GM18909 (cell line): Measurements from ENCODE around the gene TSHZ1.

ENCODE experiments used
- ATAC-seq: cut with Tn5 transposase; IDR thresholded peaks from one replicate; pipeline ENCODE4 v1.9.1; 2021; ENCODE audit warnings: mild to moderate bottlenecking; ENCODE audit not compliant: unreplicated experiment, poor library complexity

TSHZ1 gene

DNA sequence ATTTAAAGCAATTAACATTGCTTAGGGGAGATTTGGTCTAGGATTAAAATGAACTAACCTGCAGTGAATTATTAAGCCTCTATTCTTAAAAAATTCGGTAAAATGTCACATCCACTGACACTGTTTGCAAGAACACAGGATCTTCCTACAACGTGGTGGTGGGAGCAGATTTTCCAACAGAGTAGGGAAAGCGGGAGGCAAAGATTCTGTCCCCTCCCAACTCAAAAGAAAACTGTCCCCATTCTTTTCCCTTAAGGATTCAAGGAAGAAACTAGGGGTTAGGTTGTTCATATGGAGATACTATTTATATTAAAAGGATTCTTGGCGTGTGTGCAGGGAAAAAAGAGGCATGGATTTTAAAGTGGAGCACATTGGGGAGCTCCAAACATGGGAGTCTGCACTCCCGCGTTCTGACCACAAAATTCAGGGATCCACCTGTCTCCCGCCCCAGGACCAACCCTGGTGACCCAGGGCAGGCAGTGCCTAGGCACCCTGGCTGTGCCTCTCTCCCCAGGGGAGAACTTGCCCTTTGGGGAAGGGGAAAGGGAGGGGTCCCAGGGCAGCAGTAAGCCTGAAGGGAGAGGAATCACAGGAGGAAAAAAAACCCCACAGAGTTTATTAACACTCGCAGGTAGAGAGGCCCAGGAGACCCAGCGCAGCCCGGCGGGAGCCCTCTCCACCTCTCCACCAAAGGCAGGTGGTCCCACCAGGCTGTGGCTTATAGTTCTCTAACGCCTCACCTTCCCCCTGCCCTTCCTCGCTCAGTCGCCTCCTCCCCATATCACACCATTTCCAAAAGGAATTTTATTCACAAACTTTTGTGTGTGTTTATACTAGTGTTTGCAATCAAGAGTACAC is 3.9 kb upstream of the TSHZ1 start:
- ATAC-seq, result no peak

DNA sequence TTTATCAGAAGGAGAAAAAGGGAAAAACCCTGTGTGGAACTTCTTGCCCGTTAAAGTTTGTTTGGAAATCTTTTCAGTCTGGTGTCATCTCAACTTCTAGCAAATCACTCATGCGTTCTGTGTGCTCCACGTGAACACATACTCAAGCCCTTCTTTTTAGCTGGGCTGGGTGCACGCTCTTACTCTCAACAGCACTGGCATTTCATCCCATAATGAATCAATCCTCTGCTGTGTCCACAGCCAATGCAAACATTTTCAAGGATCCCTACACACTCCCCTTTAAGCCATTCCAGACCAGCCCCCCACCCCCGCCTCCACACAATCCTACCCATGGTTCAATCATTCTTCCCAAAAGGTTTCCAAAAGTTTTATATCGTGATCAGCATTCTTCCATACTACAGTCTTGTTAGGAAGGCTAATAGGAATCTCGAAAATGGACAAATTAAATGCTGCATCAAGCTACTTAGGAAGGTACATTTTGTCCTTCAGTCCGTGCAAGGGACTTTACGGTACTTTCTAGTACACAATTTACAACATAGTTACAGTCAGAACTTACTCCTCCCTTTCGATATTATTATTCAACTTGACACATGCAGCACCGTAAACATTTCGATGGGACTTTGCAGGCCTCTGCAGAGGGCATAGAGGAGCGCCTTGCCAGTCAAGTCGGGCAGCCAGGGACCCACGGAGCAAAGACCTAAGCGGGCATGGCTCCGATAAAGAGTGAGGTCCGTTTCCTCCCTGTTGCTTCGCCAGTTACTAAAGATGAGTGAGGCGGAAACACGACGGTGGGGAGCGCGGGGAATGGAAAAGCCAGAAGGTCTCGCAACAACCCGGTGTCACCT is 3.1 kb upstream of the TSHZ1 start:
- ATAC-seq, result no peak

DNA sequence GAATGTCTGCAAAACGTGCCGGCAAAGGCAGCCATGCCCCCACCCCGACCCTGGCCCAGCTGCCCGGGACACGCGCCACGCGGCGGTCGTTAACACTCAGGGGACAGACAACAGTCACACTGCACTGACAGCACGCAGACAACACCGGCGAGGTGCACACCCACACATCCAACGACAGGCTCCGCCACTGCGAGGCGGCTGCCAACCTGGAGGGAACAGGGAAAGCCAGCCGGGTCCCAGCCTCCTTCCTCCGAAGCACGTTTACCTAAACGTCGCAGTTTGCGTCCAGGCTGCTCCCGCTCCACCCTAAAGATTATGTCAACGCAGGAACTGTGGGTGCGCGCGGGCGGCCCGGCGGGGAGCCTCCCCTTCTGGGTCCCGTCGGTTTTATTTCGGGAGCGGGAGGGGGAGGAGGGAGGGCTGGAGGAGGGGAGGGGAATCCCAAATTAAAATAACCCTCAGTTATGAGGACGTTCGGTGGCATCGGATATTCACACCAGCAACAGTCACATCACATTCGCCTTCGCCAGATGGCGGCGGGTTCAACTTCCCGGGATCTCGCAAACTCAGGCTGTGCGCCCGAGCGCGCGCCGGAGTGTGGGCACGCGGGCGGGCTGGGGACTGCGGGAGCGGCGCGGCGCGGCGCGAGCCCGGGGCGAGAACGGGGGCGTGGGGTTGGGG is 2.3 kb upstream of the TSHZ1 start:
- peak; percentile 17 for ATAC-seq

DNA sequence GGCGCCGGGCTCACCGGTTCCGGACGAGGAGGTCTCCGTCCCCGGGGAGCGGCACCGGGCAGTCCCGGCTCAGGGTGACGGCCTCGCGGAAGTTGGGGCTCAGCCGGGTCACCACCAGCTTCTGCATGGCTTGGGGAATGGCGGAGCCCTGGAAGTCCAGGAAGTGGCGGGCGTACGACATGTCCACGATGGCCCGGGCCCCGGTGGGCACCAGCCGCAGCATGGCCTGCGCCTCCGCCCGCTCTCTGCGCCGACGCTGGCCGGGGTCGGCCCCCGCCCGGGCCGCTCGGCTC is 1.8 kb upstream of the TSHZ1 start:
- peak; percentile 18 for ATAC-seq

DNA sequence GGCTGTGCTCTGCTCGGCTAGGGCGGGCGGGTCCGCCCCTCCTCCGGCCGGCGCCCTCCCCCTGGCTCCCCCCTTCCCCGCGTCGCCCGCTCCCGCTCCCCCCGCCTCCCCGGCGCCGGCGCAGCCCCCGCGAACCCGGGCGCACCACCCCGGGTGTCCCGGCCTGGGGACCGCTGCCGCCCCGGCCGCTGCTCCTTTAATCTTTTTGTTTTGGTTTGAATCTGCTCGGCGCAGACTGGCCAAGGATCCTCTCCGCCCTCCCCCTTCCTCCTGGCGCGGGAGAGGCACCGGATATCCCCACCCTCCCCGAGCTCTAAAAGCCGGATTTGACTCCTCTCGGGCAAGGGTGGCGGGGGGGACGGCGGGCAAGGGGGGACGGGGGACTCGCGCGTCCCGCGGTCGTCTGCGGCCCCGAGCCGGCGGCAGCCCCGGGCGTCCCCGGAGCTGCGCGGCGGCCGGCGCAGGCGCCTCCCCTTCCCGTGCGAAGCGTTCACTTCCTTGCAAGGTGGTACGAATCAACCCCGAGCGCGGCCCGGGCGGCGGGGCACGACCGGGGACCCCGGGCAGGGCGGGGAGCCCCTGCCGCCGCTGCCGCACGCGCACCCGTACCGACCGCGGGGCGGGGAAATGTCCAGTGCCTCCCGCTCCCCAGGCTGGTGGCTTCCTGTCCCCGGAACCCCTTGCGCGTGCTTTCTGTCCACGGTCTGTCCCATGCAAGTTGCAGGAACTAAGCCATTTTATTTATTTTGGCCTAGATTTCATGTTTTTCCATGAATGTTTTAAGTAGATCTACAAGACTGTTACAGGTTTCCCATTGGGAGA is 1.3 kb upstream of the TSHZ1 start, which contains the start of gene PTGR3:
PTGR3 (minus strand) TSS at position 11 of the 822 bp plus-strand sequence. CDS start 81 bp downstream, outside the sequence.
- peak; percentile 58 for ATAC-seq

DNA sequence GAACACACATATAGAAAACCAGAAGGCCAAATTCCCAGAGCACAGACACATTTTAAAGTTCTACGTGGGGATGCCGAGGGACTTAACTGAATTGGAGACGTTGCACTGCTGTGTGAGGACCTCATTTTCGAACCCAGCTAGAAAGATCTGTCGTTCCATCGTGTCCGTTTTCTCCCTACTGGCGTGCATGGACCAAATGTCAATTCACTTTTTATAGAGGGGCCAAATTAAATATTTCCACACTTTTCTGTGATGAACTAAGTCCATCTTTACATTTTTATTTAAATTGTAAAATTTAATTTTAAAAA is 692 bp upstream of the TSHZ1 start:
- ATAC-seq, result no peak

DNA sequence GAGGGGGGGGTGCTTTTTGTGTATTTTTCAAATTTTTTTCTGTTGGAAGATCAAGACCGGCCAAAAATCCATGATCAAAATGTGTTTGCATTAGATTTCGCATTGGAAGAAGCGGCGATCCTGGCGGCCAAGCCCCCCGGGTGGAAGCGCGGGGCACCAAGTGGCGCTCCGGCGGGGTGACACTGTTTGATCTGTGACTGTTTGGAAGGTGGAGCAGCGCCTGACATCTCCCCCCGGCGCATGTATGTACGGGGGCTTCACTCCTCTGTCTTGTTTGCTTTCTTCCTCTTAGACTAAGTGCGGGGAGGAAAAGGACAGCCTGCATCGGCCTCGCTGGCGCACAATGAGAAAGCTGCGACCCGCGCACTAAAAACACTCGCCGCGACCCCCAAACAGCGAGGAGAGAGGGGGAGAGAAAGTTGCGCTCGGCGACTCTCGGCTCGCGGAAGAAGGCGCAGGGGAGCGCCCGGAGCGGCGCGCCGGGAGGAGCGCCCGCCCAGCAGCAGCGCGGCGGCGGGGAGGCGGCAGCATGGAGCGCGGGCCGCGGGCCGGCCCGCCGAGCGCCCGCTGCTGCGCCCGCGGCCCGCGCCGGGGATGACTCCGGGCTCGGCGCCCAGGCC is 515 bp downstream of the TSHZ1 start:
- no peak for ATAC-seq

DNA sequence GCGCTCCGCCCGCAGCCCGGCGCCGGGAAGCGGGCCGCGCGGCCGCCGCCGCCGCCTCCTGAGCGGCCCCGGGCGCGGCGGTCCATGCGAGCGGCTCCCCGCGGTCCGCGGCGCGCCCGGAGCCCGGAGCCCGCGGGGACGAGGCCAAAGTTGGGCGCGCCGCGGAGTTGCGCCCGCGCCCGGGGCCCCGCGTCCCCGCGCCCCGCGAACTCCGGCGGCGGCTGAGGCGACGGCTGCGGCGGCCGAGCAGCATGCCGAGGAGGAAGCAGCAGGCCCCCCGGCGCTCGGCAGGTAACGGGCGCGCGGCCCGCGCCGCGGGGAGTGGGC is 992 bp downstream of the TSHZ1 start:
- no peak for ATAC-seq

DNA sequence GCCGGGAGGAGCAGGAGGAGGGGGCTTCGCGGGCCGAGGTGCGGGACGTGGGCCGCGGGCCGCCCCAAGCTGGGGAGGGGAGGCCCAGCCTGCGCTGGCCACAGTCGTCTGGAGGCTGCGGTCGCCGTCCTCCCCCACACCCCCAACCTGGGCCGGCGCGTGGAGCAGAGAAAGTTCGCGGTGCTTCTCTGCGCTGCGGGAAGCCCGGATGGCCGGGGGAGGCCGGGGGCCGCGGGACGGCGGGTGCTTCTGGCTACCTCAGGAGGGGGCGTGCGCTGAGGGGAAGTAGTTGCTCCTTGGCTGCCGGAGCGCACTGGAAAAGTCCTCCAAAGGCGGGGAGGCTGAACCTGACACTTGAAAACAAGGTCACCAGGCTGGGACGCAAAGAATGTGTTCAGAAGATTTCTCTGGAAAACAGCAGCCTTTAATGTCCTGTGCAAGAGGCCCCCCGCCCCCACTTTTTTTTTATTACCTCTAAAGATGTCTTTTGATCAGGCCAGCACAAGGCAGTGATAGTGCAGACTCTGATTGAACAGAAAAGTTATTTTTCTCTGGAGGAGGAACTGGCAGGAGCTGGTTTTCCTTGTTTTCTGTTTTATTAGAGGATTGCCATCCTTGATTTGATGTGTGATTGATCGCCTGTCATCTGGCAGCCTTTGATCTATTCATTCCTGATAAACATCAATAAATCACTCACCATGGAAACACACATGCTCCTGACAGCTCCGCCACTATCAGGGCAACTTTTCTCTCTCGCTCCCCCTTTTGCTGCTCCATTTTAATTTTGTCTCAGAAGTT is 1.6 kb downstream of the TSHZ1 start:
- ATAC-seq, result no peak

DNA sequence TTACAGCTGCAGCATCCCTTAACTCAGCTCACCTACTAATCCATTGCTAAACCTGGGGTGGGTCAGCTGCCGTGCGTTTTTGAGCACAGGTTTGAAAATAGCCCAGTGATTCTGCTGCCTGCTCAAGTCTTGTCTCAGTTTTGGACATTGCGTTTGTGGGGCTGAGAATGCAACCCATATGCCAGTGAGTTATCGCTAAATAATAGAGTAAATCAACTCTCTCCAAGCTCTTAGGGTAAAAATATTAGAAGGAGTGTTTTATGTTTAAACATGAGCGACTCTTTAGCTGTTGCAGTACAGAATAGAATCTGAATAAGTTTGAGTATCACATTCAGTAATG is 2.1 kb downstream of the TSHZ1 start:
- ATAC-seq, result no peak

DNA sequence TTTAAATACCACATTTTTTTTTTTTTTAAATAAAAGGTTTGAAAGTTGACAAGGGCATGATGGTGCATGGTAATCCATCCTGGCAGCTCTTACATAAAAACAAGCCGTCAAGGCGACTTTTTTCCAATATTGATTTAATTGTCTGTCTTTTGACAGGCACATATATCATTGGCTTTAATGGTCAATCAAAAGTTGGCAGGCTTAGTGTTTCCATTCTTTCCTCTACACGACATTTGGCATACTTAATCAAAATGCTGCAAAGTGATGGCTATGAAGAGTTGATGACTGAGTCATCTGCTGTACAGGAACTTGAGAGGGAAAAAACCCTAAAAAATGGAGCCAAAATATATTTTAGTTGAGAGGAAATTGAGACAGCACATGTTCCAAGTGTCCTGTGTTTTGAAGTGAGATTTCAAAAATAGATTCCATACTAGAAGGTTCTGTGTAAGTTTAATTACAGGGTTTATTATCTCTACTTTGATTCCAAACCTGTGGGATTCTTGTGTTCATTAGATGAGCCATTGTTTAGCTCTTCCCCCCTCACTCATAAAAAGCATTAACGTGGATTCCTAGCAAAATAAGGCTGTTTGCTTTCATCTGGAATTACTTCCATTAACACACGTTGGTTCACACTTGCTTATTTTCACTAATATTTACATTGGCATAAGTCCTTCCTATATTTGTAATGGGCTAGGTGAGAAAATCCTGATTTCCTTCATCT is 3.2 kb downstream of the TSHZ1 start:
- no peak for ATAC-seq

DNA sequence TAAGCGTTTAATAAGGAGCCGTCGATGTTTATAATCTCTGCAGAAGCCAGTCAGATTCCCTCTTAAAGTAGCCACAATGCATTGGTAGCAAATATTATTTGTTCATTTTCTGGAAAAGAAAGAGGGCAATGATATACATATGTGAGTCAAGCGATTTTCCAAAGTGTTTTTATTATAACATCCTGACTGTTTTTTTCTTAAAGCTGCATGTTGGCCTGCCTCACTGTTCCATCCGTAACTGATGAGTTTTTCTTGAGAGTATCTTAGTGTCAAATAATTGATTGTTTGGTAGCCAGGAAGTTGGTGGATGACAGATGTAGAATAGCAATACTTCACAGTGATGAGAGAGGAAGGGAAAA is 3.7 kb downstream of the TSHZ1 start:
- ATAC-seq, result no peak

DNA sequence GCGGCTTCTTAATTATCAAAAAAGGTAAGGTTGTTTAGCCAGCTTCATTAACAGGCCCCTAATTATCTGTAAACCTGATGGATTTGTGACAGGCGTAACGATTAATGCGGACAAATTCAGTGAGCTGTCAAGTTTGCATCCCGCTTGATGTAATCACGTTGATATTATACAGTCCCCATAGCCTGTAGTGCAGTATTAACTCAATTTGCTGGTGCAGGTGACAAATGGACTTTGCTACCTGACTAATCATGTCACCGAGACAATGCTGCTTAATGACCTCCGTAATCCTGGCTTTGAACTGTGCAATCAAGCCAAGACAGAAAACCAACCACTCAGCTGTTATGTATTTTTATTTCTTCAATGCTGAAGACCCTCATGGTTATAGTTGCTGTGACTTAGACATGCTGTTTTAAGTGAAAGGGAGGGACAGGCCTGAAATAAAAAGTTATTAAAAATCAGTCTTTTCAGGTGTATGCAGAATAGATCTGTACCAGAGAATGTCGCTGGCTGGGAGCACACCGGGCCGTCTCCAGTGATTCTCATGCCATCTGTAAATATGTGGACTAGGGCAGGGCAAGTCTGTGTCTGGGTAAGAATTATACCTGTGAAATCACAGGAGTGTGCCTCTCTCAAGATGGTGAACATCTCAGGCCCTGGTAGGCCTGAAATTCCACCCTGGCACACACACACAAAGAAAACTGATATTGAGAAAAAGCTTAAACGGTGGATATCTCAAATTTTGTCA is 4.3 kb downstream of the TSHZ1 start:
- no peak for ATAC-seq

DNA sequence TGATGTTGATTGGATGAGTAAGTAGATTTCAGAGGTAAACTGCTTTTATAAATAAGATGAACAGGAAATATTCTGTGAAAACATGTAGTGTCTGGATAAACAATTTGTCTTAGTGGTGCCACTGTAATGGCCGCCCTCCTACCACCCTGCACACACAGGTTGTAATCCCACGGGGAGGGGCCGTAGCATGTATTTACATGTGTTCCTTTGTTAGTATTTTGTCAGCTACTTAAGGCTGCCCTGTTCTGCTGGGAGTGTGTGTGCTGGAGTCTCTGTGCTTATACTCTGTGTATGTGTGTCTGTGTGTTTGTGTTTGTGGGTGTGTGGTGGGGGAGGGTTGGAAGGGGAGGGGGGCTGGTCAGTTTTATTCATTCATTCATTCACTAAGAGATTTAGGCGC is 5.1 kb downstream of the TSHZ1 start:
- ATAC-seq, result no peak

DNA sequence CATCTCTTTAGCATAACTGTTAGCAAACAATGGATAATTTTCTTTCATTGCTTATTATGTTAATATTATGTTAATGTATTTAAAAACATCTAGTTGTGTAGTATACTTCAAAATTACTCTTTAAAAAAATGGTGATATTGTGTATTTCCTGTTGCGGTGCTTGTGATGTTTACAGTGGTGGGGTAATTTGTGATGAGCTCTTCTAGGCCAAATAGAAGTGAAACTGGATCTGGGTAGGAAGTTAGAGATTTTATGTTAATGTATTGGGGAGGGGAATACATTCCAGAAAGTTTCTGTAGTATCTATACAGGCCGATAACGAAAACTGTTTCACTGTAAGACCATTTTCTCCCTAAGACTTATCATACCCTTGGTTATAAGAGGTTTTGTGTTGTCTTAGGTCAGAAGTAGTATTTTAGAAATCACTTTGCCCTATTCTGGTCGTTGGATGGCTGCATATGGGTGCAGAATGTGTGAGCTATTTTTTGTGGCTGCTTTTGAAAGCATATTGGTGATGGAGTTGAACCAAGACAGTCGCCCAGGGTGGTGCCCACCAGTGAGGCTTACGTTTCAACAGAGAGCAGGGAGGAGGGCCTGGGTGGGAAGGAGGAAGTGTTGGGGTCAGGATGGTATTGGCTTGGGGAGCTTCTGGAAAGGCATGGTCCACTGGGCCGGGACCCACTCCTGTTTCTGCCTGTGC is 5.8 kb downstream of the TSHZ1 start:
- no peak for ATAC-seq

DNA sequence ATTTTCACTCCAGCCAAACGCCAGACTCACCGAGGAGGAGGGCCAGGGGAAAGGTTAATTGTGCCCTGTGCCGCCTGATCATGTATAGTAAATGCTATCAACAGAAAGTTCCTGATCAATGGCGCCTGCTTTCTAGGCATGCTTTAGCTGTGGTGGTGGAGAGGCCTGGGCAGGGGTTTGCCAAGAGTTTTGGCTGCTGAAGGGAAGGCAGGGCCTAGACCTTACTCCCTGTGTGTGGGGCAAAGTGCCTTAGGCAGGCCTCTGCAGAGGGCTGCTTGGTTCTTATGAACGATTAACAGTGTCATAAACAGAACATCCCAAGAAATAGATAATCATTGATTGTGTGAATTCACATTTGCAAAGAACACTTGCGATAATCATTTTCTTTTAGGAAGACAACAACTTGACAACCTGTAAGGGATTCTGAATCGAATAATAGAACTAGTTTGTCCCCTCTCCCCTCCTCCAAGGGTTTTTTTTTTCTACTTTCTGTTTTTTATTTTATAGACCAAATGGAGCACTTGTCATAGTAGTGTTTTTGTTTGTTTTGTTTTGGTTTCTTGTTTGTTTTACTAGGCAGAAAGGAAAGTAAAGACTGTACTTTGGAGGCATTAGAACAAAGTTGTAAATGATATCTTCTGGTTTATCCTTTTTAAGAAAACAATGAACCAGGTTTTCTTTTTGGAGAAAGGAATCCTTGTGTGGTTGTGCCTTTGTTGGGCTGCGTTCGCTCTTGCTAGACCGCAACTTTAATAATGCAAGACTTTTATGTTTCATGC is 6.5 kb downstream of the TSHZ1 start:
- no peak for ATAC-seq
